ENCODE data around the gene TMEM59.
"Not testable (repeated sequence)": the region's sequence is repeated elsewhere in the genome, so short reads cannot be mapped to it uniquely, and the experiment has no call there.

The TMEM59 gene

DNA sequence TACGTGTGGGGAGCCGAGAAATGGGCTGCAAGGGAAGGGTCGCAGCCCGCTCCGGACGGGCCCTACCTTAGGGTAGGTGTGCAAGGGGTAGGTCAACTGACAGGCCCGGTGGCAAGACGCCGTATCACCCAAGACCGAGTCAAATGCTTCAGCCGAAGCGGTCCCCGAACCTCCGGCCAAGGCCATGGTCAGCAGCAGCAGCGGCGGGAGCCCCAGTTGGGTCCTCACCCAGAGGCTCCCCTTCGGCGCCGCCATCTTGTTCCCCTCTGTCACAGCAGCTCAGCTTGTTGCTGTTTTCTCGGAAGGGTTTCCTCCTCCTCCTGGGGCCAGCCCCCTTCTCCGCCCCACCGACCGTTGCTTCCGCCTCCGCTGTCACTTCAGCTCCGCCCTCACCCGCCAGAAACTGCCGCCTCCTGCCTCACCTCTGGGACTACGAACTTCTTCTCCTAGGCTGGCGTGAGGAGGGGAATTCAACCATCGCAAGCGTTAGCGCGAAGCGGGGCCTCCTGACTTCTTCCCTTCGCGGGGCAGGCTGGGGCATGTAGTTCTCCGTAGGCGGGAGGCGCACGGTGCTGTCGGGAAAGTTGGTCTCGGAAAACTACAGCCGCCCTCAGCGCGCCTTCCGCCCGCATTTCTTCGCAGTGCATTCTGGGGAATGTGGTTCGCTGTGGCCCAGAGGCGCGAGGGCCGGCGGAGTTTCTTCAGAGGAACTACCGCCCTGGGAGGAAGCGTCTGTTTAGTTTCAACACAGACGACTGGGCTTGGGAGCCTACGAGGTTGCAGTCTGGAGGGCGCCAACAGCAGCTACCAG lies at the start of gene TMEM59, which contains the start of gene TCEANC2:
Gene TMEM59 (minus strand): TSS at position 271 of the 811 bp plus-strand sequence. CDS start 16 bp downstream, at position 255.
Gene TCEANC2 (plus strand): TSS at position 675 of the 811 bp plus-strand sequence. CDS start 815 bp downstream, outside the sequence.
- peak; percentile 100 for DNase-seq

DNA sequence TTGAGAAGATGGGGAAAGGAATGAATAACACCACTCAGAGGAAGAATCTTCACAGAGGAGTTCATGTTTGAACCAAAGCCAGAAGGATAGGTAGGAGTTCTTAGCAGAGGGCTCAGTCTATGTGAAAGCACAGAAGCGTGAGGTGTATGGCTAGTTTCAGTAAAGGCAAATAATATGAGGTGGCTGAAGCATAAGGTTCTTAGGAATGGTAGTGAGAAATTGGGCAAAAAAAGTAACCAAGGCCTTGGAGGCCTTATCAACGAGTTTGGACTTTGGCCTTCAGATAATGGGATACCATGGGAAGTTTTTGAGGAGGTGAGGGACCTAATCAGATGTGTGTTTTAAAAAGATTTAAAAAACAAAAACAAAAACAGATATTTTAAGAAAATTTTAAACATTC lies 47.5 kb upstream of the TMEM59 start:
- DNase-seq = no peak

DNA sequence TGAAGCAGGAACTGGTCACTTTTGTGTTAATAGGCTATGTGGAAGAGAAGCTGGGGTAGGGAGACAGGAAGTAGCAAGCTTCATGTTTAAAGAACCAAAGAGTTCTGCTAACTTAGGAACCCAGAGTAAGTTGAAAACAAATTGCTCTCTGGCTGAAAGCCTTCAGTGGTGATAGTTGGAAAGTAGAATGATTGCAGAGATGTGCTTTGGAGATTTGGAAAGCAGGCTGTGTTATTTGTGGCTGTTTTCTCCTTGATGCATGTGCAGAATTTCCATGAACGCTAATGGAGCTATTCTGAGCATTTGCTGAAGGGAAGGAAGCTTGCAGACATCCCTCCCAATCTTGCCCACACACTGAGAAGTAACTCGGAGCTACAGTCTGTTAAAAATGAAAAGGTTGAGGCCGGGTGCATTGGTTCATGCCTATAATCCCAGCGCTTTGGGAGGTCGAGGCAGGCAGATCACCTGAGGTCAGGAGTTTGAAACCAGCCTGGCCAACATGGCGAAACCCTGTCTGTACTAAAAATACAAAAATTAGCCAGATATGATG lies 46.1 kb upstream of the TMEM59 start:
- DNase-seq = no peak

- peak; percentile 33 for DNase-seq
Measured at GRCh38 chr1:54096877-54097240, 43.9 kb upstream of the TMEM59 start.

GRCh38 chr1:54096227-54096876 lies 43.3 kb upstream of the TMEM59 start:
- no peak for DNase-seq

DNA sequence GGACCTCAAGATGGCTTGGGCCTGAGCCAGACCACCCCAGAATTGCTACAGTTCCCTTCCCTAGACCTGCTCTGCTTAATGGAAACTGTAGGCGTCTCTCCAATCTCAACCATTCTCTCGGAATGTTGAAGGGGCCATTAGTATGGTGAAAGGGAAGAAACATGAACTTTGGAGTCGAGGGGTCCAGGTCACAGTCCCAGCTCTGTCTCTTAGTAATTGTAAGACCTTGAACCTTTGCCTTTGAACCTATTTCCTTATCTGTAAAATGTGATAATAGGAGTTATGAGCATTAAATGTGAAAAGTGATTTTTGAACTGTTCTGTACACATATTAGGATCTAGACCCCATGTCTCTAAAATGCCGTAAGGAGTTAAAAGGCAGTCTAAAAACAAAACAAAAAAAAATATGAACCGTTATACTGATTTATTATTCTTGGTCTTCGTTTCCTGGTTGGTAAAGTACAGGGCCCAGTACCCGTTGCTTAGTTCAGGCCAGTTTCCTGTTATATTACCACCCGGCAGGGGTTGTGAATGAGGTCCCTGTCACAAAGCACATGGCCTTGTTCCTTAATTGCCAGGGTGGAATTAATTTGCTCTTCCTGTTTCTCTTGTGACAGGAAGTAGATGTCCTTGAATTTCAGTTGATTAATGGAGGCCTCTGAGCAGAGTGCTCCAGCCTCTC lies 42.7 kb upstream of the TMEM59 start:
- DNase-seq = peak; percentile 80

- DNase-seq = not testable (repeated sequence)
Measured at GRCh38 chr1:54094730-54095105, 41.7 kb upstream of the TMEM59 start.

DNA sequence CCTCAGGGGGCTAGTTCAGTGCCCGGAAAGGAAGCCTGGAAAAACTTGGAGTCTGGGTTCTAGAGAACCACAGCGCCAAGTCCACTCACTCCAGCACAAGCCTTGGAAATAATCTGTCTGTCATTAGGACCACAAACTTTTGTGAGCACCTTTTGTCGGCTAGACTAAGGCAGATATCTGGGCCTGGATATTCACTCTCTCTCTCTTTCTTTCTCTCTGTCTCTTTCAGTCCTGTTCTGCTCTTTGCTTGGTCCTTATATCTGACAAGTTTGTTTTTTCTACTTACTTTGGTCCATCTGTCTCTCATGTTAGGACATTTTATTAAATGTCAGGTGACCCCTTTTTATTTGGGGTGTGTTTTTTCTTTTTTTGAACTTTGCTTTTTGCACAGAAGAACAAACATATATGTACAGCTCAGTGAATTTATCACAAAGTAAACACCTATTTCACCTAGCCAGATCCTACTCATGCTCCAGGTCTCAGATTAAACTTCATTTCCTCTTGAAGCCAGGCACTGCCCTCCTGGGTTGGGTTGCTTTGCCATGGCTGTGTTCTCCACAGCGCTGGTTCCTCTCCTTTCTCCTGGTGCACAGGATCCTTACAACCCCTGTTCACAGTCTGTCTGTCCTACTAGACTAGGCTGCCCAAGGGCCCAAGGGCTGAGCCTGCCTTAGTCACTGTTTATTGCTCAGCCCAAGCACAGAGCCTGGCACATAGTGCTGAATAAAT lies 41.2 kb upstream of the TMEM59 start:
- DNase-seq = no peak

DNA sequence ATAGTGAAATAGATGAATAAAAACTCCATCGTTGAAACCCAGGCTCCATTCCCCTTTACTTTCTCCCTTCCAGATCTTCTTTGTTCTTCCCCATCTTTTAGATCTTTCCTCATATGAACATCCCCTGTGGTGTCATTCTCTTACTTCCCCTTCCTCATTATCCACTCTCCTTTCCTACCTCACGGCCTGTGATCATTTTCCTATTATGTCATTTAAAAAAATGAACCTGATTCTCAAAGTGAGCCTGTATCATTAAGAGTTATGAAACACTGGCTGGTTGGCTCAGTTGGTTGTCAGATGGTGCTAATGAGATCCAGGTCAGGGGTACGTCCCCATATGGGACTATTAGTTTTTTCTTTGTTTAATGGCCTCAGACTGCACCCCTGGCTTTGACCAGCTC lies 38.7 kb upstream of the TMEM59 start:
- DNase-seq = no peak

DNA sequence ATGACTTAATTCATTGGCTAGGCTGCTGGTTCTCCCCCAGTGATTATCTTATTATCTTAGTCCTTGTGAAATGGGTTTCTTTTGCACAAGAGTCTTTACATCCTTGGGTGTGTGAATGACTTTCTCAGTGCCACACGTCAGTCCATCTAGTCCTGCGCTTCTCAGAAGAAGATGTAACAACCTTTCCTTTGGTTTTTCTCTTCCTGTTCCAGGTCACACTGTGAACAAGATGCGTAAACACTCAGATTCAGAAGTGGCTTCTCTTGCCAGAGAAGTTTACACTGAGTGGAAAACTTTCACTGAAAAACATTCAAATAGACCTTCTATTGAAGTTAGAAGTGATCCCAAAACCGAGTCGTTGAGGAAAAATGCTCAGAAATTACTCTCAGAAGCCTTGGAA lies 35.4 kb upstream of the TMEM59 start:
- no peak for DNase-seq

- no peak for DNase-seq
Measured at GRCh38 chr1:54086754-54087153, 33.8 kb upstream of the TMEM59 start.

- no peak for DNase-seq
Measured at GRCh38 chr1:54084794-54085193, 31.8 kb upstream of the TMEM59 start.

DNA sequence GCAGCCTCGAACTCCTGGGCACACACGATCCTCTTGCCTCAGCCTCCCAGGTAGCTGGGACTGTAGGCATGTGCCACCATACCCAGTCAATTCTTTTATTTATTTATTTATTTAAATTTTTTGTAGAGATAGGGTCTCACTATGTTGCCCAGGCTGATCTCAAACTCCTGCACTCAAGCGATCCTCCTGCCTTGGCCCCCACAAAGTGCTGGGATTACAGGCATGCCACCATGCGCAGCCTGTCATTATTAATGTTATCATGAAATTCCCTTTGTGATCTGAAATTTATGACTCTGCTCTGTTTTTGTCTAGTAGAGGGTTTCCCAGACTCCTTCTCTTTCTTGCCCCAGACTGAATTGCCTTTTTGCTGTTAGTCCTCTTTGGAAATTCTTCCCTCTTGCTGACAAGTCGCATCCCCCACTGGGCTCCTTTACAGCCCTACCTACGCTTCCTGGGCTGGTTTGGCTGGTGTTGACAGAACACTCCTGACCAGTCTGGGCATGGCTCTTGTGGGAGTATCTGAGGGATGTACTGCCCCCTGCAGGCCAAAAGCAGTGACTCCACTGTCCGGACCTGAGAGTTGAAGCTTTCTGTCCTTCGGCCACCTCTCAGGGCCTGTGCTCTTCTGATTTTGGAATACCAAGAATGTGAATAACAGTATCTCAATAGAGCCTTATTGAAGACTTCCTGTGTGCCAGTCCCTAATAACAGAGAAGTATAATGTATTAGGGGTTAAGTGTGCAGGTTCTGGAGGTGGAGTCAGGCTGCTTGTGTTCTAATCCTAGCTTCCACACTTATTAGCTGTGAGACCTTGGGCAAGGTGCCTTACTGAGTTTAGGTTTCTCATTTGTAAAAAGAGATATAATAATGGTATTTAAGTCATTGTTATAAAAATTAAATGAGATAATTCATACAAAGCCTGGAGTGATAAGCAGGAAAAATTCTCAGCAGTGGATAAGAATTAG lies 28.6 kb upstream of the TMEM59 start:
- peak; percentile 85 for DNase-seq

DNA sequence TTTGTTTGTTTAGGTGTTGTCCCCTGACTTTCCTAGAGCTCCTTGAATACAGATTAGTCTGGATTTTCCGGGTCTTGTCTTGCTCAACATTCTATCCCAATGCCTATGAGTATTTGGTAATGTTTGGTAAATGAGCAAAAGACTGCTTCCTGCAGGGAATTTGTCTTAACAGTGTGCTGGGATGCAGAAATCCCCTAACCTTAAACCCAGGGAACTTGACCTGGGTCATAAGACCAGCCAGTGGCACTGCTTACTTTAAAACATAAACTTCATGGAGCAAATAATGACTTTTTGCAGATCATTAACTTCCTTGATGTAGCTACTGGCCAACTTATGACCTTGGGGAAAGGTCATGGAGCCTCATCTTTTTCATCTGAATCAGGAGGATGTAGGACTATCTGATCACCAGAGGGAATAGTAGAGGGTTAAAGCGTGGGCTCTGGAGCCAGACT lies 27.6 kb upstream of the TMEM59 start:
- no peak for DNase-seq

GRCh38 chr1:54077359-54077758 lies 24.4 kb upstream of the TMEM59 start:
- no peak for DNase-seq

DNA sequence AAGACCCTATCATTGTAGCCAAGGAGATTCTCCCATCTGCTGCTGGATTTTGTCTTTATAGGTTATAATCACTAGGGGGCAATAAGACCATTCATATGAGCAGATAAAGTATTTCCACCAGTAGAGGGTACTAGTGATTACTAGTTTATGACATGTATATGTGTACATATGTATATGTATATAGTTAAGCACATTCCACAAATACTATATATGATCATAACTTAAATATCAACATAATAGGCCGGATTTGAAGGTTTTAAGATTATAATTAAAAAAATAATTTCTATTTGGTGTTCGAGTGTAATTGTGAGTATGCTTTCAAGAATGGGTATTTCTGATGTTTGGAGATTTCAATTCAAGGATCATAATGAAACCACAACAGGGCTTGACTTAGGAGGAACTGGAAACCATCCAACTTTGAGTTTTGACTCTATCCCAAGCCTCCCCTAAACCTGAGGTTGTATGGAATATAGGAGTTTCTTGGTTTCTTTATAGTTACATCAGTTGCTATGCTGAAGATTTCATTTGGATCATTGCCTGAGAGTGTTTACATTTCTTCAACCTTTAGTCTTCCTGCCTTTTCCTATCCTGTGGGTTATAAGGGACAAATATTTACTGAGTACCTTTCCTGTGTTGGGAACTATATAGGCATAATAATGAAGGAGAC lies 17.3 kb upstream of the TMEM59 start:
- DNase-seq = peak; percentile 87

DNA sequence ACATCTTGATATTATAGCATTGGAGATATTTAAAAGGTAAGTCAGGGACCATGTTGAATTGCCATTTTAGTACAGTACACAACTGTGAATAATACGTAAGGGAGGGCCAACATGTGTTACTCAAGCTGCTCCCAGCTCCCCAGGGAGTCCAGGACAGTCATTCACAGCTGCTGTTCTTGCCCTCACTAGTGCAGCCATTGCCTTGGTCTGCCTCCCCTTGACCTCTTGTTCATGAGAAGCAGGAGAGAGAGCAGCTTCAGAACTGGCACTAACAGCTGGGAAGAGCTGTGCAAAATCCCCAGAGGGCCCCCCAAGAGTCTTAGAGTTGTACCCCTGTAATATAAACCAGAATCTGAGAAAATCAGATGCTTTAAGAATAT lies 16.8 kb upstream of the TMEM59 start:
- no peak for DNase-seq

GRCh38 chr1:54064299-54064698 lies 11.3 kb upstream of the TMEM59 start:
- DNase-seq = no peak

GRCh38 chr1:54054438-54054749 lies 1.4 kb upstream of the TMEM59 start:
- peak; percentile 70 for DNase-seq

DNA sequence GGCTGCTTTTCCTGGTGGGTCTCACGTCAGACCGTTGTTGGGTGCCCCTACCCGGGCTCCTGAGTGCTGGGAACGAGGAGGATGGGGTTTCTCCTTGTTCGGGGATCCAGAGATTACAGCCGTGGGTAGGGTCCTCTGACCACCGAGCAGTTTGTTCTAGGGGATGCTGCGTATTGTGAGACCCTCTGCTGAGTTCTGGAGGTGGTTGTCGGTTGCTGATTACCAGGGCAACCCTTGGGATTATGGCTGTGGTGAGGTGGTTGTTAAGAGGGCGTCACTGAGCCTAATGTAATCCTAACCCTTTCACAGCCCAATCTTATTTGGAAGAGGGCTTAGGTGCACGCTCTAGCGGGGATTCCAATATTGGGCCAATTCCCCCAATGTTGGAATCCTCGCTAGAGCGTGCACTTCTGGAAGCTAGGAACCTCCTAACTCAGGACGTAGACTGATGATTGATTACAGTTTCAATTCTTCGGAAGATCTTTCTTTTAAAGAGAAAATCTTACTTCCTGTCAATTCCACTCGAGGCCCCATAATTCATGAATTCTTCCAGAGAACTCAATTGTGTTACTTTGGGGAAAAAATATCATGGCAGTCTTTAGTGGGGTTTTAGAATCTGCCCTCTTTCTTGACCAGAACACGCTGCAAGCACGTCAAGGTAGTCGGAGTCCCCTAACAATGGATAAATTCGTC lies 887 bp upstream of the TMEM59 start:
- peak; percentile 53 for DNase-seq

All from hematopoietic multipotent progenitor cell treated with erythropoietin and hydrocortisone succinate and interleukin-3 and kit ligand, for 4 days (in vitro differentiated cells).